ENCODE results near the gene PPP1R26. TPM values are rescaled to one million over a fixed set of nuclear protein-coding genes. Genes with fewer than 3 reads are reported as not detected.

The PPP1R26 gene
- 9.5 and 10.4 TPM in 2 replicates for total RNA-seq

GRCh38 chr9:135479469-135480052, at the start of gene PPP1R26:
Gene PPP1R26 (plus strand): TSS chr9:135479782. CDS start chr9:135484511, 4,729 bp downstream.

GRCh38 chr9:135500525-135501260, 21.1 kb downstream of the PPP1R26 start, which contains the start of gene MRPS2:
Gene MRPS2 (plus strand): TSS chr9:135500682. CDS start chr9:135500711, 29 bp downstream.

GRCh38 chr9:135520916-135521607, 41.5 kb downstream of the PPP1R26 start, which contains the start of gene LCN1:
Gene LCN1 (plus strand): TSS chr9:135521440. CDS start chr9:135521498, 58 bp downstream.

Other genes starting within 250 kb of the PPP1R26 start
- 10.4 and 11.5 TPM in 2 replicates for gene MRPS2, start 20.9 kb downstream of the PPP1R26 start, total RNA-seq
- gene LCN1, start 41.7 kb downstream of the PPP1R26 start, total RNA-seq = 0.28 and 0.65 TPM in 2 replicates
- gene OBP2A, start 66.3 kb downstream of the PPP1R26 start, total RNA-seq = not detected in 2 replicates
- not detected in 2 replicates for gene PAEP, start 82.0 kb downstream of the PPP1R26 start, total RNA-seq
- not detected in 2 replicates for gene GLT6D1, start 159.8 kb downstream of the PPP1R26 start, total RNA-seq
- gene LCN9, start 183.5 kb downstream of the PPP1R26 start, total RNA-seq = not detected in 2 replicates
- gene SOHLH1, start 219.7 kb downstream of the PPP1R26 start, total RNA-seq = not detected in 2 replicates
- not detected in 2 replicates for gene KCNT1, start 222.4 kb downstream of the PPP1R26 start, total RNA-seq

All from smooth muscle cell of bladder (primary cell).